NCI-H1105 treated with DMSO at 0.1 percent for 48 hours (cell line): ENCODE measurements around the gene KRTAP9-1.
"Not testable (repeated sequence)": the region's sequence is repeated elsewhere in the genome, so short reads cannot be mapped to it uniquely, and the experiment has no call there.

Source experiments
- DNase-seq: peaks from one replicate; lab custom pipeline; 2025; lab: John Stamatoyannopoulos, UW

Gene KRTAP9-1, protein sequence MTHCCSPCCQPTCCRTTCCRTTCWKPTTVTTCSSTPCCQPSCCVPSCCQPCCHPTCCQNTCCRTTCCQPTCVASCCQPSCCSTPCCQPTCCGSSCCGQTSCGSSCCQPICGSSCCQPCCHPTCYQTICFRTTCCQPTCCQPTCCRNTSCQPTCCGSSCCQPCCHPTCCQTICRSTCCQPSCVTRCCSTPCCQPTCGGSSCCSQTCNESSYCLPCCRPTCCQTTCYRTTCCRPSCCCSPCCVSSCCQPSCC

DNA sequence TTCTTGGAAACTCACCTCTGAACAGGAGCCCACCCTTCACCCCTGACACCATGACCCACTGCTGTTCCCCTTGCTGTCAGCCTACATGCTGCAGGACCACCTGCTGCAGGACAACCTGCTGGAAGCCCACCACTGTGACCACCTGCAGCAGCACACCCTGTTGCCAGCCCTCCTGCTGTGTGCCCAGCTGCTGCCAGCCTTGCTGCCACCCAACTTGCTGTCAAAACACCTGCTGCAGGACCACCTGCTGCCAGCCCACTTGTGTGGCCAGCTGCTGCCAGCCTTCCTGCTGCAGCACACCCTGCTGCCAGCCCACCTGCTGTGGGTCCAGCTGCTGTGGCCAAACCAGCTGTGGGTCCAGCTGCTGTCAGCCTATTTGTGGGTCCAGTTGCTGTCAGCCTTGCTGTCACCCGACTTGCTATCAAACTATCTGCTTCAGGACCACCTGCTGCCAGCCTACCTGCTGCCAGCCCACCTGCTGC lies at the start of gene KRTAP9-1:
KRTAP9-1 (plus strand) TSS at position 51 of the 482 bp plus-strand sequence; CDS start at position 51, 0 bp downstream.
- DNase-seq = not testable (repeated sequence)

DNA sequence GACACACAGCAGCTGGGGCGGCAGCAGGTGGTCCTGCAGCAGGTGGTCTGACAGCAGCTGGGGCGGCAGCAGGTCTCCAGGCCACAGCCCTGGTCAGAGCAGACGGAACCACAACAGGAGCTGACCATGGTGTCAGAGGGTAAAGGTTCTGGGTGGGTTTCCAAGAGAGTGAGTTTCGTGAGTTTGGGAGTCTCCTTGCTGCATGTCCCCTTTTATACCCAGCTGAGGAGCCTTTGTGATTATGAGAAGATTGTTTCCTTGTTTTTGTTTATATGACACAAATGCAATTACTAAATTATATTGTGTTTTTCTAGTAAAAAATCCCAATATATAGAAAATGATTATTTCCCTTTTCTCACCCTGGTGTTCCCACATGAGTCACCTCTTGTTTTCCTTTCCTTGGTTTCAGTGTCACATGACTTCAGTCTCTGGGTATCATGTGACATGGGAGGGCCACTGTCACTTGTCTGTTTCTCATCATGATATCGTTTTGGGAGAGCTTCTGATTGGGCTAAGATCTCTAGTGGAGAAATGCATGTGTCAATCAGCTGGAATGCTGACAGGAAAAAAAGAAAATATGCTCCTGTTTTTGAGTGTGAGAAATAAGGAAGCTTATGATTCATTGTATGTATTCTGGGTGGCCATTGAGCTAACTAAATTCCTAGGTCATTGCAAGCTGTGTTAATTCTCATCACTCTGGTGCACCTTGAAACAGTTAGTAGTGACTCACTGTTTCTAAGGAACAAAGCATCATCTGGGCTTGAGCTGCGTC lies 49.1 kb upstream of the KRTAP9-1 start, which contains the start of gene KRTAP4-6:
KRTAP4-6 (minus strand) TSS at position 185 of the 772 bp plus-strand sequence; CDS start at position 128, 57 bp downstream.
- DNase-seq = no peak

DNA sequence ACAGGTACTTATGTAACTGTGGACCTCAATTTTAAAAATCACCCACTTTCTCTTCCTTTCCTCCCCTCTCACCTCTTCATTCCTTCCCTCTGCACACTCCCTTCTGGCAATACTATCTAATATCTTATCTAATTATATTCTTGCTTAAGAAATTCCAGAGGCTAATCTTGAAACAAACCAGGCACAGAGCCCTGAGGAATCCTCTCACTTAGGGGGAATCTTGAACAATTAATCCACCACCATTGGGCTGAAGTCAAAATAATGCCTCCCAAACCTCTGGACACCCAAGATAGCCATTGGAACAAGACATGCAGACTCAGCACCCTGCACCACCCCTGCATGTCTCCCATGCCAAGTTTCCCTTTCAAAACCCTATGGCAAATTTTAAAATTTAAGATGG lies 48.3 kb upstream of the KRTAP9-1 start:
- DNase-seq = no peak

DNA sequence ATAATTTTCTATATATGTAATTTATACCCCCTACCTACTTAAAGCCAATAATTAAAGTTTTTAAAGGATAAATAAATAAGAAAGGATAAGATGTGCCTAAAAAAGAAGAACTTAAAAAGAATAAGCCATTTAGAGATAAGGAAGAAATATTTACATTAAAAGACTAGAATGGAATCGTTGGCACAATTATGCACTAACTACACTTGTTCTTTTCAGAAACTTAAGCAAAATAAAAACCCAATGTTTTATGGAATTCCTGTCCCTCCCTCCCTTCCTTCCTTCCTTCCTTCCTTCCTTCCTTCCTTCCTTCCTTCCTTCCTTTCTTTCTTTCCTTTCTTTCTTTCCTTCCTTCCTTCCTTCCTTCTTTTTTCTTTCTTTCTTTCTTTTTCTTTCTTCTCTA lies 44.8 kb upstream of the KRTAP9-1 start:
- no peak for DNase-seq

DNA sequence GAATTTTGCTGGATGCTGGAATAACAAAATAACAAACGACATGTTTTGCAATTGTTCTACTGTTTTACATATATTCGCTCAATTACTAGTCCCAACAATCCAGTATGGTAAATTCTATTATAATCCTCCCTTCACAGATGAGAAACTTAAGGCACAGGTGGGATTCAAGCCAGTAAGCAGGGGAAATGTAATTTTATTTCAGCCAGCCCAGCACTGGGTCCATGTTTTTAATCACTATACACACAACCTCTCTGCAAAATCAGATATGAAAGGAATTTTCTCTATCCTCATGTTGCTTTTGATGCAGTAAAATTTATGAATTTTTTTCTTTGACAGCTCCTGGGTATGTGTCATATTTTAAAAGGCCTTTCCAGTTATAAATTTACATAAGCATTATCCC lies 44.4 kb upstream of the KRTAP9-1 start:
- no peak for DNase-seq

DNA sequence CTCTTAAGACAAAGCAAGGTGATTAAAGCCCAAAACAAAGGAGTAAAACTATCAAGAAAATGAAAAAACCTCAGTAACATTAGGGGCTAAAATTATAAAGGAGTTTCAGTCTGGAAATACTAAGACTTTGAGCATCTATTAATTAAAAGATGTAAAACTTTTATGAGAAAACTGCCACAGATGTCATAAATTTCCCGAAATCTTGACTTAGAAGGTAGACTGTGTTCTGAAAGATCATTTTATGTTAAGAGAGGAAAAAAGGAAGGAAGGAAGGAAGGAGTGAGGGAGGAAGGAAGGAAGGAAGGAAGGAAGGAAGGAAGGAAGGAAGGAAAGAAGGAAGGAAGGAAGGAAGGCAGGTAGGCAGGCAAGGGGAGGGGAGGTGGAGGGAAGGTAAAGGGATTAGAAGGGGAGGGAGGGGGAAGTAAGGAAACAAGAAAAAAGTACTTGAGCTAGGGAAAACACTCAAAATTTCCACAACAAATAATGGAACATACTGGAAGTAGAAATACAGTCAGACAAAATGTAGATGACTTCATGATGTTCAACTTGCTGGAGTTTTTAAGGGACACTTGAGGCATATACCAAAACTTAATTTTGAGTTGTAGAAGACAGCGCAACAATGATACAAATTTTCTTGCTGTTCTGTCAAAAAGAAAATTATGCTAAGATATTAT lies 42.0 kb upstream of the KRTAP9-1 start:
- no peak for DNase-seq

DNA sequence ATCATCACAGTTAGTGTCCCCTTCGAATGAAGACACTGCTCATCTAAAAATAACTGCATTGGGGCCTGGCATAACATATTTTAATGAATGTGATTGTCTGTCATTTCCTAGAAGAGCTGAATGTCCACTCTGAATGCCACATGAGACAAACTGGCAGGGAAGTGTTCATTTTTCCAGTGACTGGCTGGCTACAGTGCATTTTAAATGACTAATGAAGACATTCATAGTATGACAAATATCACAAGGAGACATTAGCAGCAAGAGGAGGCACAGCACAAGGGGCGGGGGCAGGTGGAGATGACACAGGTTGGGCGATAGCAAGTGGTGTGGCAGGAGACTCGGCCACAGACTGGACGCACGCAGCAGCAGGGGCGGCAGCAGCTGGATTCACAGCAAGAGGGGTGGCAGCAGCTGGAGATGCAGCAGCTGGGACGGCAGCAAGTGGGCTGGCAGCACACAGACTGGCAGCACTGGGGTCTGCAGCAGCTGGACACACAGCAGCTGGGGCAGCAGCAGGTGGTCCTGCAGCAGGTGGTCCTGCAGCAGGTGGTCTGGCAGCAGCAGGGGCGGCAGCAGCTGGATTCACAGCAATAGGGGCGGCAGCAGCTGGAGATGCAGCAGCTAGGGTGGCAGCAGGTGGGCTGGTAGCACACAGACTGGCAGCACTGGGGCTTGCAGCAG lies 40.6 kb upstream of the KRTAP9-1 start:
- not testable (repeated sequence) for DNase-seq

DNA sequence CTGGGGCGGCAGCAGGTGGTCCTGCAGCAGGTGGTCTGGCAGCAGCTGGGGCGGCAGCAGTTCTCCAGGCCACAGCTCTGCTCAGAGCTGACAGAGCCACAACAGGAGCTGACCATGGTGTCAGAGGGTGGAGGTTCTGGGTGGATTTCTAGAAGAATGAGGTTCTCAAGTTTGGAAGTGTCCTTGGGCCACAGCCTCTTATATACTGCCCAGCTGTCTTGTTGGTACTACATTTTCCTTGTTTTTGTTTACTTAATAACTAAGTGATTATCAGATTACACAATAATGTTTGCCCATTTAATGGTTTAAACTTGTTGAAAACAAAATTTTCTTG lies 40.1 kb upstream of the KRTAP9-1 start, which contains the start of gene KRTAP4-5:
KRTAP4-5 (minus strand) TSS at position 174 of the 334 bp plus-strand sequence; CDS start at position 116, 58 bp downstream.
- no peak for DNase-seq

DNA sequence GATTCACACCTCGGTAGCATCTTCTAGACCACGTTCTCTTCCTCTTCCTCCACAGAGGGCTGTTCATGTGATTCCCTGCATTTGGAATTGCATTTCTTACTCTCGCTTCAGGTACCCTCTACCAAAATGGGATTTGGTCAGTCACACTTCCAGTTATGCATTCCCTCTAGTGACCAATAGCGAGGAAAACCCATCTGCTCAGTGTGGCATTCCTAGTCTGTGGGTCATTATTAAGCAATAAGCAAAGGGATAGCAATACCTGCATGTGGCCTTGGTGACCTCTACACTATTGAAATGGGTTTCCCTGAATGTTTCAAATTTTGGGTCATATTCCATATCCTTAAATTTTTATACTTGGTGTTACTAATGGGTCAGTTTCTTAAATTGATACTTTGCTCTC lies 39.7 kb upstream of the KRTAP9-1 start:
- no peak for DNase-seq

DNA sequence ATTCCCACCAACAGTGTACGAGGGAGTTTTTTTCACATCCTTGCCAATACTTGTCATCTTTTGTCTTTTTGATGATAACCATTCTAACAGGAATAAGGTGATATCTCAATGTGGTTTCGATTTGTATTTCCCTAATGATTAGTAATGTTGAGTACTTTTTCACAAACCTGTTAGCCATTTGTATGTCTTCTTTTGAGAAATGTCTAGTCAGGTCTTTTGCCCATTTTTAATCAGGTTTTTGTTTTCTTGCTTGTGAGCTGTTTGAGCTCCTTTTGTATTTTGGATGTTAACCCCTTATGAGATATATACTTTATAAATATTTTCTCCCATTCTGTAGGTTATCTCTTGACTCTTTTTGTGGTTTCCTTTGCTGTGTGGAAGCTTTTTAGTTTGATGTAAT lies 38.2 kb upstream of the KRTAP9-1 start:
- no peak for DNase-seq

DNA sequence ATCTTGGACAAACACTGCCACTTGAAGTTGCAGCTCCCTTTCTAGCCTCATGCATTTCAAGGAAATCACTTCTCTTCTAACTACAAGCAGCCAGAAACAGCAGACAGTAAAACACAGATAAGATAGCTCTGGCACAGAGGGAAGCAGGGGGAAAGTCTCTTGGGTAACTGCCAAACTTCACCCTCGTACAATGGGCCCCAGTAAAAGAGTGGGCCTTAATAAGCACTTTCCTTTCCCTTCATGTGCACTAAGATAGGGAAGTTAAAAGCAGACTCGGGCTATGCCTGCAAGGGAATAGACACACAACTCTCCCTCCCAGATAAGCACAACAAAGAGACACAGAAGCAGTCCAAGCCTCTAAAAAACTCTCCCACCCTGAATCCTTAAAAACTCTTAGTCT lies 35.8 kb upstream of the KRTAP9-1 start:
- DNase-seq = peak; percentile 51

DNA sequence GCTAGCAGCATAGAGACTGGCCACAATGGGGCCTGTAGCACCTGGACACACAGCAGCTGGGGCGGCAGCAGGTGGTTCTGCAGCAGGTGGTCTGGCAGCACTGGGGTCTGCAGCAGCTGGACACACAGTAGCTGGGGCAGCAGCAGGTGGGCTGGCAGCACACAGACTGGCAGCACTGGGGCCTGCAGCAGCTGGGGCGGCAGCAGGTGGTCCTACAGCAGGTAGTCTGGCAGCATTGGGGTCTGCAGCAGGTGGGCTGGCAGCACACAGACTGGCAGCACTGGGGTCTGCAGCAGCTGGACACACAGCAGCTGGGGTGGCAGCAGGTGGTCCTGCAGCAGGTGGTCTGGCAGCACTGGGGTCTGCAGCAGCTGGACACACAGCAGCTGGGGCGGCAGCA lies 29.5 kb upstream of the KRTAP9-1 start:
- DNase-seq = not testable (repeated sequence)

DNA sequence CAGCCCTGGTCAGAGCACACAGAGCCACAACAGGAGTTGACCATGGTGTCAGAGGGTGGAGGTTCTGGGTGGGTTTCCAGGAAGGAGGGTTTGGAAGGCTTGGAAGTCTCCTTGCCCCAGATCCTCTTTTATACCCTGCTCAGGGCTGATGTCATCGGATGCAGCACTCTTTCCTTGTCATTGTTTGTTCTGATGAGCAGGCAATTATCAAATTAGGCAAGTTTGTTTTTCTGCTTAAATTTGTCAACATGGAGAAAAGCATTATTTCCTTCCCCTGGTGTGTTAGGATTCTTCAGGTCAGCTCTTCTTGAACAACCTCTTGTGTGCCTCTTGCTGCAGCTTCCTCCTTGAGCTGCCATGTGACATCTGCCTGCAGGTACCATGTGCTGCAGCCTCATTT lies 29.0 kb upstream of the KRTAP9-1 start, which contains the start of gene KRTAP4-4:
KRTAP4-4 (minus strand) TSS at position 101 of the 400 bp plus-strand sequence; CDS start at position 44, 57 bp downstream.
- DNase-seq = no peak

DNA sequence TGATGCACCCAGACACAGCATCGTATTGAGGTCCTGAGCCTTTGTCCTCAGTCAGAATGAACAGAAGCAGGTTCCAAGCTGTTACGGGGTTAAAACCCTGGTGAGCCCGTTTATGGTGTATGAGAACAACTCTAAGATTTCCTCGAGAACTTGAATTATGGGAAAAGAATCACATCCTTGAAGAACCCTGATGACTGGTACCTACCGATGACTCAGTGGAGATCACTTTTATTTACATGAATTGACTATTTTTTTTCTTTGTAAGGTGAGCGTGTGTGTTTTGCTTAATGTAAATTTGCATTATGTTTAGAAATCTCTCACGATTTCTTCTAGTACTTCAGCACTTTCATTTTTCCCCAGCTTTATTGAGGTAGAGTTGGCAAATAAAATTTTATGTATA lies 25.9 kb upstream of the KRTAP9-1 start:
- DNase-seq = no peak

DNA sequence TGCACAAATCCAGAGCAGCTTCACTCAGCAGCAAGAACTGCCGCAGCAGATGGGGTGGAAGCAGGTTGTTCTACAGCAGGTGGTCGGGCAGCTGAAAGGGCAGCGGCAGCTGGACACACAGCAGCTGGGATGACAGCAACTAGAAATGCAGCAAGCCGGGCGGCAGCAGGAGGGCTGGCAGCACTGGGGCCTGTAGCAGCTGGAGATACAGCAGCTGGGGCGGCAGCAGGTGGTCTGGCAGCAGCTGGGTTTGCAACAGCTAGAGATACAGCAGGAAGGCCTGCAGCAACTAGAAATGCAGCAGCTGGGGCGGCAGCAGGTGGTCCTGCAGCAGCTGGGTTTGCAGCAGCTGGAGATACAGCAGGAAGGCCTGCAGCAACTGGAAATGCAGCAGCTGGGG lies 22.1 kb upstream of the KRTAP9-1 start:
- no peak for DNase-seq

DNA sequence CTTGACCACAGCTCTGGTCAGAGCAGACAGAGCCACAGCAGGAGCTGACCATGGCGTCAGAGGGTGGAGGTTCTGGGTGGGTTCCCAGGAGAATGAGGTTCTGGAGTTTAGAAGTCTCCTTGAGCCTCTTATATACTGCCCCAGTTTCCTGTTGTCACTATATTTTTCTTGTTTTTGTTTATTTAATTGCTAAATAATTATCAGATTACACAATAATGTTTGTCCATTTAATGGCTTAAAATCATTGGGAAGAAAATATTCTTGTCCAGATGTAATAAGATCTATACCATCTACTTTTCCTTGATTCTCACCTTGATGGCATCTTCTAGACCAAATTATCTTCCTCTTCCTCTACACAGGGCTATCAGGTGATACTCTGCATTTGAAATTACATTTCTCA lies 21.6 kb upstream of the KRTAP9-1 start, which contains the start of gene KRTAP4-3:
KRTAP4-3 (minus strand) TSS at position 101 of the 400 bp plus-strand sequence; CDS start at position 52, 49 bp downstream.
- DNase-seq = no peak

DNA sequence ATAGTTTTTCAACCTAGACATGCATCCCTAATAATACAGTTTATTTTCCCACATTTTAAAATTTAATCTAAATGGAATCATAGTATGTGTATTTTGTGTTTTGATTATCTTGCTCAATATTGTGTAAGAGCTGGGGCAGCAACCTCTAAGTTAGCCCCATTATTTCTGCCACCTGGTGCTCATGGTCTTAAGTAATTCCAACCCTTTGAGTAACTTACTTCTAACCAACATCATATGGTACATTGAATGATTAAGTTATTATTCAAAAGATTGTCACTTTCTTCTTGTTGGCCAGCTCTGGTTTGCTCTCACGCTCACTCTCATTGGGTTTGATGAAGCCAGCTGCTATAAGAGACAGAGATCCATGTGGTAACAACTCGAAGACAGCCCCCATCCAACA lies 17.8 kb upstream of the KRTAP9-1 start:
- no peak for DNase-seq

DNA sequence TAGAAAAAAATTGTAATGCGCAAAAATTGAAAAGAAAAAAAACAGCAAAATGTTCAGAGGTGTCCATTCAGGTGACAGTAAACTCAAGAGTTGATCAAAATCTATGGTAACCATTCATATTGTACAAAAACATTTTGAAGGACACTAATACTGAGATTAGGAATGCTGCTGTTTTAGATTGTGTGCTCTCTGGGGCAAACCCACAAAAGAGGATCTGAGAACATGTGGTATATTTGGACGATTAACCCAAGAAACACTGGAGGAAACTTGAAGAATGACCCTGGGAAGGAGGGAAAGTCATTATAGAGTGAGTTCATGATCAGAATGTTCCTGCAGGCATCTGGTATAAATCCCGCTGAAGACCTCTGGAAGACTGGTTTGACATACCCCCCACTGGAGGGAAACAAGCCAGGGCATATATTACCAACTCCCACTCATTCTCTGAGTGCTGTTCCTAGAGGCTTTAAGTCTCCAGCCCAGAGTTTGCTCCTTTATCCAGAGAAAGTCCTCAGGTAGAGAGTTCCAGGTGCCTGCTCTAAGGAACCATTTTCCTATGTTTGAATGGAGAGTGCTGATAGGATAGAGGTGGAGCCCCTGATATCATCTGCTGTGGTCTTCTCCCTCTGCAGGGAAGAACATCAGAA lies 12.8 kb upstream of the KRTAP9-1 start:
- DNase-seq = no peak

DNA sequence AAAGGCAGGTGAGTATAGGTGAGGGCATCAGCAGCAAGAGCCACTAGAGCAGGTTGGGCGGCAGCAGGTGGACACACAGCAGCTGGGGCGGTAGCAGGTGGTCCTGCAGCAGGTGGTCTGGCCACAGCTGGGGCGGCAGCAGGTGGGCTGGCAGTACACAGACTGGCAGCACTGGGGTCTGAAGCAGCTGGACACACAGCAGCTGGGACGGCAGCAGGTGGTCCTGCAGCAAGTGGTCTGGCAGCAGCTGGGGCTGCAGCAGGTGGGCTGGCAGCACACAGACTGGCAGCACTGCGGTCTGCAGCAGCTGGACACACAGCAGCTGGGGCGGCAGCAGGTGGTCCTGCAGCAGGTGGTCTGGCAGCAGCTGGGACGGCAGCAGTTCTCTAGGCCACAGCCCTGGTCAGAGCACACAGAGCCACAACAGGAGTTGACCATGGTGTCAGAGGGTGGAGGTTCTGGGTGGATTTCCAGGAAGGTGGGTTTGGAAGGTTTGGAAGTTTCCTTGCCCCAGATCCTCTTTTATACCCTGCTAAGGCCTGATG lies 11.9 kb upstream of the KRTAP9-1 start, which contains the start of gene KRTAP4-2:
KRTAP4-2 (minus strand) TSS at position 495 of the 545 bp plus-strand sequence; CDS start at position 438, 57 bp downstream.
- DNase-seq = no peak

DNA sequence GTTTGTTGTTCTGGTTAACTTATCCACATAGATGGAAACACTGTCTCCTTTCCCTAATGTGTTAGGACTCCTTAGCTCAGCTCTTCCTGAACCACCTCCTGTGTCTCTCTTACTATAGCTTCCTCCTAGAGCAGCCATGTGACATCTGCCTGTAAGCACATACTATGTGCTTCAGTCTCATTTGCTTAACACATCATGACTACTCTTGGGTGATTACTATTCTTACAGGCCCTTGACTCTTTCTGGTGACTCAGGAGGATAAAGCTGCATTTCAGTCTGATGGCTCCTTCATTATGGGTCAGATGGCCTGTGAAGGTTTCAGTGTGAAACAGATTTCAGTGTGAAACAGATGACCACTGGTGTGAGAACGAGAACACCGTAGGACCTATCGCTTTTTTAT lies 11.3 kb upstream of the KRTAP9-1 start:
- no peak for DNase-seq
